H9 (cell line): ENCODE data around the gene DCAF4. TPM values are rescaled to one million over a fixed set of nuclear protein-coding genes. Genes with fewer than 3 reads are reported as not detected.

ENCODE experiments used
- DNase-seq: peaks from one replicate; pipeline ENCODE4 v3.0.0-alpha.2; 2017
- H2AFZ ChIP-seq: one replicate; pipeline ENCODE4 v1.6.1; 2013; ENCODE audit warnings: mild to moderate bottlenecking, low read length, control low read depth, moderate library complexity
- H2AK5ac ChIP-seq: 2 replicates; pipeline ENCODE4 v1.6.1; 2013; ENCODE audit warnings: low read length, control low read depth, mixed read lengths; ENCODE audit not compliant: insufficient read length
- H2BK120ac ChIP-seq: one replicate; pipeline ENCODE4 v1.6.1; 2013; ENCODE audit warnings: low read depth, mild to moderate bottlenecking, low read length, control low read depth, inconsistent platforms; ENCODE audit not compliant: poor library complexity, severe bottlenecking
- H2BK12ac ChIP-seq: 2 replicates; pipeline ENCODE4 v1.6.1; 2013; ENCODE audit warnings: low read length, control low read depth, mixed read lengths, low read depth; ENCODE audit not compliant: insufficient read length
- H2BK15ac ChIP-seq: 2 replicates; pipeline ENCODE4 v1.6.1; 2013; ENCODE audit warnings: low read depth, low read length, control low read depth
- H2BK20ac ChIP-seq: one replicate; pipeline ENCODE4 v1.6.1; 2013; ENCODE audit warnings: low read depth, mild to moderate bottlenecking, low read length, control low read depth, inconsistent platforms; ENCODE audit not compliant: poor library complexity, severe bottlenecking
- H2BK5ac ChIP-seq: 2 replicates; pipeline ENCODE4 v1.6.1; 2013; ENCODE audit warnings: low read length, control low read depth, mixed read lengths; ENCODE audit not compliant: insufficient read length
- H3K14ac ChIP-seq: 2 replicates; pipeline ENCODE4 v1.6.1; 2013; ENCODE audit warnings: low read length, control low read depth; ENCODE audit not compliant: insufficient read depth
- H3K18ac ChIP-seq: 2 replicates; pipeline ENCODE4 v1.6.1; 2013; ENCODE audit warnings: low read depth, mild to moderate bottlenecking, mixed read lengths, low read length, control low read depth; ENCODE audit not compliant: insufficient read length
- H3K23ac ChIP-seq: 2 replicates; pipeline ENCODE4 v1.6.1; 2013; ENCODE audit warnings: low read length, control low read depth, mixed read lengths, low read depth; ENCODE audit not compliant: insufficient read length
- H3K23me2 ChIP-seq: 2 replicates; pipeline ENCODE4 v1.6.1; 2013; ENCODE audit warnings: low read depth, mild to moderate bottlenecking, mixed read lengths, low read length, control low read depth; ENCODE audit not compliant: insufficient read length, poor library complexity, severe bottlenecking
- H3K27ac ChIP-seq: 2 replicates; pipeline ENCODE4 v1.5.1; 2013; ENCODE audit warnings: low read length, control low read depth, mixed read lengths, low read depth; ENCODE audit not compliant: insufficient read length
- H3K27me3 ChIP-seq: 2 replicates; pipeline ENCODE4 v1.6.1; 2013; ENCODE audit warnings: low read length, control low read depth, inconsistent platforms; ENCODE audit not compliant: insufficient read depth
- H3K4ac ChIP-seq: 2 replicates; pipeline ENCODE4 v1.6.1; 2013; ENCODE audit warnings: low read depth, mild to moderate bottlenecking, control low read depth, inconsistent platforms, low read length, moderate library complexity
- H3K4me1 ChIP-seq: 2 replicates; pipeline ENCODE4 v1.6.1; 2013; ENCODE audit warnings: low read length, control low read depth, inconsistent platforms; ENCODE audit not compliant: insufficient read depth
- H3K4me2 ChIP-seq: 2 replicates; pipeline ENCODE4 v1.6.1; 2013; ENCODE audit warnings: low read length, control low read depth, mixed read lengths; ENCODE audit not compliant: insufficient read length, insufficient read depth
- H3K56ac ChIP-seq: 2 replicates; pipeline ENCODE4 v1.6.1; 2013; ENCODE audit warnings: low read depth, mild to moderate bottlenecking, mixed read lengths, low read length, control low read depth; ENCODE audit not compliant: insufficient read length
- H3K79me1 ChIP-seq: 2 replicates; pipeline ENCODE4 v1.6.1; 2013; ENCODE audit warnings: low read depth, mild to moderate bottlenecking, moderate library complexity, low read length, control low read depth, inconsistent platforms; ENCODE audit not compliant: insufficient read depth, poor library complexity, severe bottlenecking
- H3K79me2 ChIP-seq: 2 replicates; pipeline ENCODE4 v1.6.1; 2013; ENCODE audit warnings: low read length, control low read depth, inconsistent platforms; ENCODE audit not compliant: insufficient read depth
- H3K9ac ChIP-seq: 2 replicates; pipeline ENCODE4 v1.6.1; 2013; ENCODE audit warnings: low read length, control low read depth, mixed read lengths; ENCODE audit not compliant: insufficient read length; ENCODE audit errors: extremely low read depth
- H3K9me3 ChIP-seq: one replicate; pipeline ENCODE4 v1.6.1; 2013; ENCODE audit warnings: low read depth, low read length, inconsistent platforms; ENCODE audit not compliant: control insufficient read depth
- H3T11ph ChIP-seq: one replicate; pipeline ENCODE4 v1.6.1; 2013; ENCODE audit warnings: mild to moderate bottlenecking, low read length, control low read depth, inconsistent platforms
- H4K20me1 ChIP-seq: one replicate; pipeline ENCODE4 v1.6.1; 2013; ENCODE audit not compliant: control insufficient read depth, insufficient read length, insufficient read depth
- H4K5ac ChIP-seq: 2 replicates; pipeline ENCODE4 v1.6.1; 2013; ENCODE audit warnings: low read depth, mild to moderate bottlenecking, mixed read lengths, low read length, control low read depth; ENCODE audit not compliant: insufficient read length
- H4K8ac ChIP-seq: replicated peaks from 2 replicates; pipeline ENCODE4 v1.6.1; 2013; ENCODE audit warnings: low read length, control low read depth, mixed read lengths, low read depth; ENCODE audit not compliant: insufficient read length
- H4K91ac ChIP-seq: 2 replicates; pipeline ENCODE4 v1.6.1; 2013; ENCODE audit warnings: low read depth, mild to moderate bottlenecking, moderate library complexity, mixed read lengths, low read length, control low read depth; ENCODE audit not compliant: insufficient read length
- H3K27ac Mint-ChIP-seq, 3 experiments: 2 replicates in 2 of 3; 3 replicates in 1 of 3; pipeline ENCODE4 v1.8.0; 2020 to 2021; ENCODE audit warnings: mixed read lengths in 3 of 3, mild to moderate bottlenecking in 1 of 3, moderate library complexity in 1 of 3
- H3K27me3 Mint-ChIP-seq: 2 replicates; pipeline ENCODE4 v1.8.0; 2021; ENCODE audit warnings: low read depth, mild to moderate bottlenecking, moderate library complexity, mixed read lengths
- H3K36me3 Mint-ChIP-seq, 3 experiments: 2 replicates in 2 of 3; 3 replicates in 1 of 3; pipeline ENCODE4 v1.8.0; 2020 to 2021; ENCODE audit warnings: low read depth in 3 of 3, mixed read lengths in 3 of 3; ENCODE audit not compliant: insufficient read depth in 1 of 3
- H3K4me1 Mint-ChIP-seq, 2 experiments: 2 replicates each; pipeline ENCODE4 v1.8.0; 2020; ENCODE audit warnings: mixed read lengths in 2 of 2
- H3K4me3 Mint-ChIP-seq, 2 experiments: 2 replicates in 1 of 2; 3 replicates in 1 of 2; pipeline ENCODE4 v1.8.0; 2020 to 2021; ENCODE audit warnings: mild to moderate bottlenecking in 2 of 2, mixed read lengths in 2 of 2, moderate library complexity in 1 of 2
- H3K9me3 Mint-ChIP-seq, 2 experiments: 2 replicates in 1 of 2; 3 replicates in 1 of 2; pipeline ENCODE4 v1.8.0; 2020; ENCODE audit warnings: mild to moderate bottlenecking in 2 of 2, mixed read lengths in 2 of 2, moderate library complexity in 1 of 2
- WGBS: extraction: QIAGEN DNeasy Blood & Tissue Kit; methylation state at CpG from one replicate; pipeline ENCODE4 v1.1.7; 2013; ENCODE audit warnings: missing lambda C conversion rate, low lambda C conversion rate, mixed read lengths; ENCODE audit not compliant: insufficient read length; ENCODE audit errors: extremely low coverage; 5-methylcytosine and 5-hydroxymethylcytosine counted together
- total RNA-seq: library from RNA; stranded (reverse); gene quantifications from 2 replicates; pipeline ENCODE4 v1.2.1, GENCODE V29; 2021
- TF ChIP-seq, protein P1 (sequence below): fragments of 200-600 bp; sonication (generic); conservative IDR thresholded peaks from 3 replicates; pipeline ENCODE4 v1.8.0; 2021; ENCODE audit warnings: antibody characterized with exemption, mild to moderate bottlenecking

DCAF4 gene
- total RNA-seq, 1 experiment from 2014 or later, result 32.0 TPM

- TF ChIP-seq, protein P1, sequence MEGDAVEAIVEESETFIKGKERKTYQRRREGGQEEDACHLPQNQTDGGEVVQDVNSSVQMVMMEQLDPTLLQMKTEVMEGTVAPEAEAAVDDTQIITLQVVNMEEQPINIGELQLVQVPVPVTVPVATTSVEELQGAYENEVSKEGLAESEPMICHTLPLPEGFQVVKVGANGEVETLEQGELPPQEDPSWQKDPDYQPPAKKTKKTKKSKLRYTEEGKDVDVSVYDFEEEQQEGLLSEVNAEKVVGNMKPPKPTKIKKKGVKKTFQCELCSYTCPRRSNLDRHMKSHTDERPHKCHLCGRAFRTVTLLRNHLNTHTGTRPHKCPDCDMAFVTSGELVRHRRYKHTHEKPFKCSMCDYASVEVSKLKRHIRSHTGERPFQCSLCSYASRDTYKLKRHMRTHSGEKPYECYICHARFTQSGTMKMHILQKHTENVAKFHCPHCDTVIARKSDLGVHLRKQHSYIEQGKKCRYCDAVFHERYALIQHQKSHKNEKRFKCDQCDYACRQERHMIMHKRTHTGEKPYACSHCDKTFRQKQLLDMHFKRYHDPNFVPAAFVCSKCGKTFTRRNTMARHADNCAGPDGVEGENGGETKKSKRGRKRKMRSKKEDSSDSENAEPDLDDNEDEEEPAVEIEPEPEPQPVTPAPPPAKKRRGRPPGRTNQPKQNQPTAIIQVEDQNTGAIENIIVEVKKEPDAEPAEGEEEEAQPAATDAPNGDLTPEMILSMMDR, result no peak
- Mint-ChIP-seq H3K36me3 (peaks cover 2 to 39% (median 14%) of the 10 kb centered on the region in 3 experiments), H3K27me3 (peaks cover 3% of the 10 kb centered on the region; the same call in 1 of the 2 replicates), H3K27ac (peak overlapping the region in 2 of 3 experiments; percentile 25 to 68; a peak in 4 of 7 replicates), H3K4me1 (peaks cover 0 to 7% of the 10 kb centered on the region in 2 experiments; a peak in 2 of 4 replicates), H3K9me3 (no peaks in the 10 kb centered on the region; a peak in 2 of 5 replicates), H3K4me3 (0 out of 5 replicates have a peak overlapping the region, but pooled peaks of 1 of the 2 experiments have one; percentile 16)
- no peak overlapping the region for H2BK12ac ChIP-seq
- no peak overlapping the region for H2BK5ac ChIP-seq
- H3K79me2 ChIP-seq, result no peaks in the 10 kb centered on the region
- no peaks in the 10 kb centered on the region for H3K4me1 ChIP-seq
- no peak overlapping the region for H3K4me2 ChIP-seq
- H3K4ac ChIP-seq, result no peak overlapping the region
- DNase-seq, result peak; percentile 70
- no peak overlapping the region for H2BK15ac ChIP-seq
- no peak overlapping the region for H2BK20ac ChIP-seq
- no peaks in the 10 kb centered on the region for H3K27me3 ChIP-seq
- H3K18ac ChIP-seq, result no peak overlapping the region
- no peak overlapping the region for H2AFZ ChIP-seq
- H4K20me1 ChIP-seq, result no peaks in the 10 kb centered on the region
- H3K27ac ChIP-seq, result no peak overlapping the region
- H3K9me3 ChIP-seq, result no peaks in the 10 kb centered on the region
- H3K9ac ChIP-seq, result no peak overlapping the region
- H3K56ac ChIP-seq, result no peak overlapping the region
- H3K14ac ChIP-seq, result no peak overlapping the region
- no peaks in the 10 kb centered on the region for H3K79me1 ChIP-seq
- no peak overlapping the region for H4K91ac ChIP-seq
- H2AK5ac ChIP-seq, result no peak overlapping the region
- no peaks in the 10 kb centered on the region for H3K23me2 ChIP-seq
- no peak overlapping the region for H3T11ph ChIP-seq
- no CpG with 5 or more reads among the region's 6 CpGs for WGBS
- H4K8ac ChIP-seq, result no peak overlapping the region
- H2BK120ac ChIP-seq, result no peak overlapping the region
- H3K23ac ChIP-seq, result no peak overlapping the region
- H4K5ac ChIP-seq, result no peak overlapping the region
Measured at GRCh38 chr14:72962829-72963312, 36.6 kb downstream of the DCAF4 start.
